IPS DF 4.7 (cell line): ENCODE measurements around the gene XRCC3.
"Not testable (repeated sequence)": the region's sequence is repeated elsewhere in the genome, so short reads cannot be mapped to it uniquely, and the experiment has no call there.

Experiments
- DNase-seq: peaks from one replicate; pipeline ENCODE4 v3.0.0-alpha.2; 2013; ENCODE audit warnings: low spot score; ENCODE audit errors: extremely low read depth

The XRCC3 gene

DNA sequence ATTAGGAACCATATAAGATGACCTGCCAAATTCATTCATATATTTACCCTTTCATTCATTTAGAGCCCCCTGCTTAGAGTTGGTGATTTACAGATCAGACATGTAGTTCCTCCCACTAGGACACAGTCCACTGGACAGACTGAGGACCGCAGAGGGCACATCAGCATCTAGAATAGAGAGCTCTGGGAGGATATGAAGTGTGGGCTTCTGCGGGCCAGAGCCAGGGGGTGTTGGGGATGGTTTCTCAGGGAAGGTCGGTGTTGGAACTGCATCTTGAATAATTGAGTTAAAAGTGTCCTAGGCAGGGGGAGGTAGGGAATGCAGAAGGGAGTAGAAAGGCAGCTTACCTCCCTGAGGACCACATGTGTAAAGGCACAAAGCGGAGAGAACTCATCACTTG, 43.3 kb downstream of the XRCC3 start:
- no peak for DNase-seq

GRCh38 chr14:103669370-103669769, 45.9 kb downstream of the XRCC3 start:
- DNase-seq: no peak

GRCh38 chr14:103668117-103668516, 47.1 kb downstream of the XRCC3 start:
- no peak for DNase-seq

GRCh38 chr14:103667671-103668070, 47.6 kb downstream of the XRCC3 start:
- no peak for DNase-seq

DNA sequence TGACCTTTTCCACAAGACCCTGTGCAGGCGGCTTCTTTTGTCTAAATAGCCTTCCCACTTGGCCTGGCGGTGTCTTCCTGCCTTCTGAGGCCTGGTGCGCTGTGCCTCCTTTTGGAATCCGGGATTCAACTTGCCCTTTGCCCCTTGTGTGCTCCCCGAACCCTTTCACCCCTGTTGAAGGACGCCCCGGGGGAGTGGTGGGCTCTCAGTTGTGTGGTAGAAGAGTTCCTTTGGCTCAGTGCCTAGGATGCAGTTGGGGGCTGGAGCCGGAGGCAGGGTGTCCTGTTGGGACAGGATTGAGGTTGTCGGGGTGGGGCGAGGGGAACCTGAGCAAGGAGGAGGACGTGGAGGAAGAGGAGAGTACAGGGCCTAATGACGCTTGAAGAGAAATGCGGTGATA, 51.7 kb downstream of the XRCC3 start:
- no peak for DNase-seq

GRCh38 chr14:103662591-103662990, 52.7 kb downstream of the XRCC3 start:
- no peak for DNase-seq

DNA sequence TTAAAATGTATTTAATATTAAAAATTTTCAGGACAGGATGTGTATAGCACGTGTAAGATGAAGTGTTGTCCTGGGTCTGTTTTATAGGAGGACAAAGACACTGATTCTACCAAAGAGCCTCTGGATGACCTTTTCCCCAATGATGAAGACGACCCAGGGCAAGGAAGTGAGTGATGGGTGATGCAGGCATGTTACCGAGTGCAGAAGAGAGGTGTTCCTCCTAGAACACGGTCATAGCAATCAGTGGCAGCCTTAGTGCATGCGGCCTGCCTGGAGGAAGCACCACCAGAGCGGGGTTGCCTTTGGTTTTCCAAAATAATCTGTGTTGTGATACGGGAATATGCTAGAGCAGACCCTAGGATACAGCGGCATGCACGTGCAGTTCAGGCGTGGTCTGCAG, 53.2 kb downstream of the XRCC3 start:
- no peak for DNase-seq

- DNase-seq: no peak
Measured at GRCh38 chr14:103659631-103660030, 55.6 kb downstream of the XRCC3 start.

GRCh38 chr14:103657471-103657870, 57.8 kb downstream of the XRCC3 start:
- no peak for DNase-seq

GRCh38 chr14:103656756-103657133, 58.5 kb downstream of the XRCC3 start:
- DNase-seq: no peak

- DNase-seq: no peak
Measured at GRCh38 chr14:103656031-103656755, 59.1 kb downstream of the XRCC3 start.

- DNase-seq: no peak
Measured at GRCh38 chr14:103654619-103655018, 60.6 kb downstream of the XRCC3 start.

GRCh38 chr14:103653805-103654204, 61.4 kb downstream of the XRCC3 start:
- DNase-seq: no peak

GRCh38 chr14:103653336-103653735, 61.9 kb downstream of the XRCC3 start:
- not testable (repeated sequence) for DNase-seq

DNA sequence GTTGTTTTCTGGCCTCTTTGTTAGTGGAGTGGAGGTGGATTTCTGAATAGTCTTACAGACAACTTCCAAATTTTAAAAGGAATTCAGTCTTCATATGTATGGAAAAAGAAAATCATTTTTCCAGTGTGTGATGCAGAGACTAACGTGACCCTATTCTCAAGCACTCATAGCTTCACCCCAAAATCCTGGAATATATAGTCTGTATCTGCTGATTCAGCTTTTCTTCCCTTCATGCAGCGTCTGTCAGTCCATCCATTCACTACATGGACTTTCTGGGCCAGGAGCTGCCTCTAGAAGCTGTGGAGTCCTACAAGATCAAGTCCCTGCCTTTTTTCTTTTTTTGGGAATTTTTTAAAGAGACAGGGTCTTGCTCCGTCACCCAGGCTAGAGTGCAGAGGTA, 62.4 kb downstream of the XRCC3 start:
- DNase-seq: no peak

GRCh38 chr14:103651585-103651984, 63.7 kb downstream of the XRCC3 start:
- DNase-seq: no peak

- no peak for DNase-seq
Measured at GRCh38 chr14:103650213-103650612, 65.0 kb downstream of the XRCC3 start.

DNA sequence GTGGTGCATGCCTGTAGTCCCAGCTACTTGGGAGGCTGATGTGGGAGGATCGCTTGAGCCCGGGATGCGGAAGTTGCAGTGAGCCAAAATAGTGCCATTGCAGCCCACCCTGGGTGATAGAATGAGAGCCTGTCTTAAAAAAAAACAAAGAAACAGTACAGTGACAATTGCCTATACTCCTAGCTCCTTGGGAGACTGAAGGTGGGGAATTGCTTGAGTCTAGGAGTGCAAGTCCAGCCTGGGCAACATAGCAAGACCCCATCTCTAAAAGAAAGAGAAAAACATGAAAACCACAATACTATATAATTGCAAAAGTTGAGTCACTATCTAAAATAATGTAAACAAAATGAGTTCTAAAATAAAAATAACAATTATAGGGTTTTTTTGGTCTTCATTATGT, 66.2 kb downstream of the XRCC3 start:
- no peak for DNase-seq
